Raji (cell line): ENCODE measurements around the gene KIF3A.

Experiments used
- POLR2A ChIP-seq: IDR thresholded peaks from 2 replicates; pipeline ENCODE4 v1.6.1; 2011; ENCODE audit warnings: low read depth, low read length, control low read depth; ENCODE audit not compliant: insufficient read depth

Gene KIF3A

GRCh38 chr5:132763181-132764036 lies 26.1 kb upstream of the KIF3A start:
- no peak for TF ChIP-seq POLR2A

- TF ChIP-seq POLR2A, result no peak
These were observed 25.1 kb upstream of the KIF3A start for GRCh38 chr5:132762246-132763000.

- TF ChIP-seq POLR2A, result no peak
These were observed 24.2 kb upstream of the KIF3A start for GRCh38 chr5:132761321-132762240.

GRCh38 chr5:132760601-132761317 lies 23.4 kb upstream of the KIF3A start:
- no peak for TF ChIP-seq POLR2A

DNA sequence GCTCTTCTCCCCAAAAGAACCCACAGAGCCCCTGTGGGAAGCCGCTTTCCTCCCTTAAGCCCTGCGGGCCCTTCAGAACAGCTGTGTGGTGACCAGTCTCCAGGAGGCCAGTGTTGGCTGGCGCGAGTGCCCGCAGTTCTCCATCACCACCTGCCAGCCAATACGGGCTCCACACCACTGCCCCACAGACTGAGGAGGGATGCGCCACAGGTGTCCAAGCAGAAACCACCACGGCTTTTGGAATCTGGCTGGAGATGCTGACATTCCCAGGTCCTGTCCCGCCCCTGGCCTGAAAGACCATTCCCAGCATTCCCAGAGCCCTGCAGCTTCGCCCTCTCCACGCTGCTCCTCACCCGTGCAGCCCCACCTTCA lies 22.7 kb upstream of the KIF3A start:
- no peak for TF ChIP-seq POLR2A

- no peak for TF ChIP-seq POLR2A
These were observed 22.0 kb upstream of the KIF3A start for GRCh38 chr5:132759114-132760048.

DNA sequence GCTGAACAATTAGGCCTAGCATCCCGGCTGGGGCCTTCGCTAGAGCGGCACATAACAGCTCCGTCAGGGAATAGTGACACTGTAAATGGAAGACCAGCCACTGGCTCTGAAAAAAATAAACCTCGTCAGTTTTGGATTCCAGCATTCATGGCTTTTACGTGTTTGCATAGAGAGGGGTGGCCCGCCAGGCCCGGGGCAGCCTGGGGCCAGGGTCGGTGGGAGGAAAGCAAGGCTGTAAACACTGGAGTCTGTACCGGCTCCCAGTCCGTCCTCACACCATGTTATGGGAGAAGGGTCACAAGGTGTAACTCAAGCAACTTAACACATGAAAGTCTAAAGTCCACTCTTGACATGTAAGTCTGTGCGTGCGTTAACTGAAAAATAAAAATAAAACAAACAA lies 21.1 kb upstream of the KIF3A start:
- no peak for TF ChIP-seq POLR2A

DNA sequence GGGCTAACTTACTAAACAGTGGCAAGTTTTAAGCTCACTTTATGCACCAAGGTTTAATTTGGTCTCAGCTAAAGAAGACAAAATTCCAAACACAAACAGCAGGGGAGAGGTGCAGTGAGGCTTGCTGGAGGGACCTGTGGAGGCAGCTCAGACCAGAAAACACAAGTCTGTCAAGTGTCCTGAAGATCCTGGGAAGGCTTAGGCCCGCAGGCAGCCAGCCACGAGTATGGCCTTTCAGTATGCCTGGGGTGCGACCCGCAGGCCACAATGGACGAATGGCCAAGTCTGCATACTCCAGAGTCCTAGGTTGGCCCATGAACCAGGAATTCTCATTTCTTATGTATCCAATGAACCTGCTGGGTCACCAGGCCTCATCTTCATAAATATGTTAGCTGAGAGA lies 19.2 kb upstream of the KIF3A start:
- TF ChIP-seq POLR2A, result no peak

- no peak for TF ChIP-seq POLR2A
These were observed 17.6 kb upstream of the KIF3A start for GRCh38 chr5:132754947-132755346.

- TF ChIP-seq POLR2A, result no peak
These were observed 16.8 kb upstream of the KIF3A start for GRCh38 chr5:132754111-132754510.

DNA sequence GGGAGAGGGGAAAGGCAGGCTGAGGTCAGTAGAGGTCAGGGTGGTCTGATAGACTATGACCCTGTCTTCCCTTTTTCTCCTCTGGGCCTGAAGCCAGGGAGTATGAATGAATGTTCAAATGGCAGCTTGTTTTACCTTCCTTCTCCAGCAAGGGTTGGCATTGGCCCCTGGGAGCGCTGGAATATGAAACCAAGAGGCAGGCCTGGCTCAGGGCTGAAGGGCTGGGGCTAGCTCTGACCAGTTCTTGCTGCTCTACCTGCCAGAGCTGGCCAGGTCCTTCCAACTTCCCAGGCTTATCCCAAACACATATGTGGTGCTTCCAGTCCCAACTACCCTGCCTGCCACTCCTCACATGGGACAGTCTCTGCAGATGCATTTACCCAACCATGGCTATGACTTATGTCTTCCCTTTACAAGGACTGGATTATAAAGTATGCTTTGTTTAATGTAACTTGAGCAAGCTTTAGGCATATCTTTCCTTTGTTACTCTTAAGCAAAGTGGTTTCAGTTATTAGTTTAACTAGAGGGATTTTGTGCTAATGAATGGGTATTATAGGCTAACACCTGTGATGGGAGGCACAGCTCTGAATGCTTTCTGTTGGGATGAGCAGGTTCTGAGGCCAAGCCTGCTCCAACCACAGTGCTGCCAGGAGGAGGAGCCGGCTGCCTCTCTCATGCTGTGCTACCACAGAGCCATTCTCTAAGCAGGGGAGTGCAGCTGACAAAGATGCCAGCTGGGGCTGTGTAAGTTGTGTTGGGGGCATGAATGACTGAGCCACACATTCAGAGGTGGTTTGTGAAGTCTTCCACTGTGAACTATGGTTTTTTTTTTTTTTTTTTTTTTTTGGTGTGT lies 16.0 kb upstream of the KIF3A start:
- no peak for TF ChIP-seq POLR2A

- no peak for TF ChIP-seq POLR2A
These were observed 15.3 kb upstream of the KIF3A start for GRCh38 chr5:132752581-132753125.
